ENCODE results near the gene AOPEP.
"Not testable (repeated sequence)": the region's sequence is repeated elsewhere in the genome, so short reads cannot be mapped to it uniquely, and the experiment has no call there.

Gene AOPEP

DNA sequence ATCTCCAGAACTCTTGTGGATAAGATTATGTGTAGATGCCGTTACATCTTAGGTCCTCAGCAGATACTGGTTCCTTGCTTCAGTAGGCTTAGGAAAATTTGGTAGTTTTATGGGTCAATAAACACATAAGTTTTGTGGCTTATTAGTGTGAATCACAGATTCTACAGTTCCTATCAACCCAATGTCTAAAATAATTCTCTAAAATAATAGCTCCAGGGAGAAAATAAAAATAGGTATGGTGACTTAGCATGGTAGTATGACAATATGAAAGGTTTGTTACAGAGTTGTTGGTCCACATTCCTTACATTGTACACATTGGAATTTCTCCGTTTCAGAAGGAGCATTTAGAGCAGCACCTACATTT lies 91.7 kb downstream of the AOPEP start:
- DNase-seq (ENCODE audit: low read depth): no peak

GRCh38 chr9:94819161-94819687 lies 92.7 kb downstream of the AOPEP start:
- DNase-seq (ENCODE audit: low read depth): no peak

DNA sequence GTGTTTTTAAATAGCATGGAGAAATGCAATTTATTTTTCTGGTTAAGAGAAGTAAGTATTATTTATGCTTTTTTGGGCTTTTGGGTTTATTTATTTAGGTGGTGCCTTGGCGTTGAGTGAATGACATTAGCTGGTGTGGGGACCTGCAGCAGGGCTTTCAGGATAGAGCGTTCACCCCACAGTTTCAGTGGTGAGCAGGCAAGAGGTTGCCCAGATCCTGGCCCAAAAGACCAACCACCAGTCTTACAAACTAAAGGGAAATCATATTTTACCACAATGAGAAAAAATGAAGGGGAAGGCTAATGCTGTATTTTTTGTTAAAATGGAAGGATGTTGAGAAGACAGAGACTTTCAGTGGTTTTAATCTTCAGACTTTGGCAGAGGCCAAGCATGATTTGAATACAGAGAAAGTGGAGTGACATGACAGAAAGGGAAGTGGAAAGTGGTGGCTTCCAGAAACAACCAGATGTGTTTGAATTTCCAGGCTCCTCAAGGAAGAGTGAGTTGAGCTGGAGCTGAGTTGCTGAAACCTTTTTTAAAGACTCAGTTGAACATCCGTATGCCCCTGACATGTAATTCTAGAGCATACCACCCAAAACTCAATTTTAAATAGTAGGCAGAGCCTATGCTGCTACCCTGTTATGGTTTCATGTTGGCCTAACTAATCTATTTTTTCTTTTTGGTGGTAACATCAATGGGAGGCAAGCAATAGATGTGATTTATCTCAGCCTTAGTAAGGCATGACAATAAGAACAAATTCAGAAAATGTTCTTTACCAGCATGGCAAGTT lies 94.8 kb downstream of the AOPEP start:
- DNase-seq (ENCODE audit: low read depth): no peak

GRCh38 chr9:94822273-94822672 lies 95.8 kb downstream of the AOPEP start:
- no peak for DNase-seq (ENCODE audit: low read depth)

DNA sequence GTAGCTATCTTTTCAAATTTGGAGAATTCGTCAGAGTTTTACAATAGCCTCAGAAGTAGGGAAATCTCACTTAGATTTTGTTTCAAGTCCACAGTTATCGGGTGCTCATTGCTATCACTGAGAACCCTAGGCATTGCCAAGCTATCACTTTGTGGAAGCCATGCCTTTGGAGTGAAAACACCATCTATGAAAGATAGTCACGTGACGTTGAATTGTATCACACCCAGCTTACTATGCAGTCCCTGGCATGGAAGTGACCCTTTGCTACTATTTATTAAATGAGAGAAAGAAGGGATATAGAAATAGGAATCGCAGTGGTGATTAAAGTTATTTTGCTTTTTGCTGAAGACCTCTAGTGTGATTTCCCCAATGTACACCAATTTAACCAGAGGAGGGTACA lies 97.2 kb downstream of the AOPEP start:
- DNase-seq (ENCODE audit: low read depth): no peak

- DNase-seq (ENCODE audit: low read depth): no peak
These were observed 97.9 kb downstream of the AOPEP start for GRCh38 chr9:94824411-94824810.

GRCh38 chr9:94824913-94825610 lies 98.6 kb downstream of the AOPEP start:
- no peak for DNase-seq (ENCODE audit: low read depth)

GRCh38 chr9:94825611-94825958 lies 99.1 kb downstream of the AOPEP start:
- DNase-seq (ENCODE audit: low read depth): no peak

GRCh38 chr9:94826044-94826443 lies 99.5 kb downstream of the AOPEP start:
- no peak for DNase-seq (ENCODE audit: low read depth)

GRCh38 chr9:94826644-94827410 lies 100.3 kb downstream of the AOPEP start:
- no peak for DNase-seq (ENCODE audit: low read depth)

DNA sequence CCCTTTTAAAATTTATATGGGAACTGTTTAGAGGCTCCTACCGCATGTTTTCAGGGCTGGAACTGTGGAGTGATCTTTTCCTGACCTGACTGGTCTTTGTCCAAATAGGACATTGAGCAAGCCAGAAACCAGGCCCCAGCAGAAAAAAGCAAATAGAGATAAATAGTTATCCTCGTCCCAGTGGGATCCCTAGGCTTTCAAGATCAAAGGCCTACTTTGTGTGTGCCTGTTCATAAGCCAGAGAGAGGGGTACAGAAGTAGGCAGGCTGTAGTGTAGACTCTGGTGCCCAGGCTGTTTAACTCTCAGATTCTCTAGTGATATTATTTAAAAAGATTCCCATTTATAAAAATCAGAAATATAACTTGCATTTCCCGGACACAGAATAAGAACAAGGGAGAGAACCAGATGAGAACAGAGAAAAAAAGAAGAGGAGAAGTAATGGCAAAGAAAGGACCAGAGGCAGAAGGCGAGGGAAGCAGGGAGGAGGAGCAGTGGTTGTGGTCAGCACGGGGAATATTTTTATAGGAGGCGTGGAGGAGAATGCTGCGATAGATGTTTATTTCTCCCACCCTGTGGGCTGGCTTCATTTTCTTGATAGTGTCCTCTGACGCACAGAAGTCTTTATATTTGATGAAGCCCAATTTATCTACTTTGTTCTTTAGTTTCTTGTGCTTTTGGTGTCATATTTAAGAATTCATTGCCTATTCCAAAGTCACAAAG lies 101.2 kb downstream of the AOPEP start:
- DNase-seq (ENCODE audit: low read depth): no peak

DNA sequence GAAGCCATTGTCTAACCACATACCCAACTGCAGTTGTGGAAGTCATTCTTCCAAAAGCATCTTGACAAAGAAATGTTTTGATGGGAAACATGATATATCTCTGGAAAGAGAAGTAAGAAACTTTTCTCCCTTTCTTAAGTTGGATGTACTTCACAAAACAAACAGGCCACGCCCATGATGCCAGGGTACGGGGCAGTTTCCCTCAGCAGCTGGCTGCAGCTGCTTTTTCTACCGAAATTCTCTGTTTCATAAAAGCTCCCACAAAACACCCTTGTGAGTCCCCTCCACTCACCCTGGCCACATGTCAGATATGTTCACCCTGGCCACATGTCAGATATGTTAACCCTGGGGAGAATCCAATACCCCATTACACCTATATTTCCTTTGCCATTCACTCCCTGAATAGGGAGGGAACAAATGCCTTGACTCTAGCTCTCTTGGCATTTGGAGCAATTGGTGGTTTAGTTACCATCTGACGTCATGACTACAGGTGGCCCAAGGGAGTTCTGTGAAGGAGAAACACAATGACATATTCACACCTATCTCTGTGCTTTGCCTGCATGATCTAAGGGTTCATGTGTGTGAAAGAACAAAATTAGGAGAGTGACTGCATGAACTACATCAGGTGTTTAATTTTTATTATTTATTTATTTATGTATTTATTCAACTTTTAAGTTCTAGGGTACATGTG lies 103.0 kb downstream of the AOPEP start:
- DNase-seq (ENCODE audit: low read depth): no peak

DNA sequence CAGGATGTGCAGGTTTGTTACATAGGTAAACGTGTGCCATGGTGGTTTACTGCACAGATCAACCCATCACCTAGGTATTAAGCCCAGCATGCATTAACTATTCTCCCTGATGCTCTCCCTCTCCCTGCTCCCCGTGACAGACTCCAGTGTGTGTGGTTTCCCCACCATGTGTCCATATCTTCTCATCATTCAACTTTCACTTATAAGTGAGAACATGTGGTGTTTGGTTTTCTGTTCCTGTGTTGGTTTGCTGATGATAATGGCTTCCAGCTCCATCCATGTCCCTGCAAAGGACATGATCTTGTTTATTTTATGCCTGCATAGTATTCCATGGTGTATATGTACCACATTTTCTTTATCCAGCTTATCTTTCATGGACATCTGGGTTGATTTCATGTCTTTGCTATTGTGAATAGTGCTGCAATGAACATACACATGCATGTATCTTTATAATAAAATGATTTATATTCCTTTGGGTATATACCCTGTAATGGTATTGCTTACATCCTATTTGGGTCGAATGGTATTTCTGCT lies 103.6 kb downstream of the AOPEP start:
- DNase-seq (ENCODE audit: low read depth): not testable (repeated sequence)

DNA sequence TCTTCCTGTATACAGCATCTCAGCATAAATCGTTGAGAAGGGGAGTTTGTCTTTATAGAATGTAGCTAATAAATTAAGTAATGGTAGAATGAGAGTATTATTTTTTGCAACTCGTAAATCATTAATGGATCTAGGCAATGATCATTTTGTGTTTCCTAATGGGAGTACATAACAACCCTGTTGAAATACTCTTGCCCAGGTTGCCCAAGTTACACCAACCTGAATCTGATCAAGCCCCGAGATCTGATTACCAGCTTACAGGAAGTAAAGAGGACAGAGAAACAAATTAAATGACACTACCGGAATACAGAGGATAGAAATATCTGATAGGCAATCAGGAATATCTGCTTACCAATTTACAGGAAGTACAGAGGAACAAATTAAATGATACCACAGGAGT lies 107.3 kb downstream of the AOPEP start:
- DNase-seq (ENCODE audit: low read depth): no peak

- DNase-seq (ENCODE audit: low read depth): no peak
These were observed 110.9 kb downstream of the AOPEP start for GRCh38 chr9:94837404-94837803.

DNA sequence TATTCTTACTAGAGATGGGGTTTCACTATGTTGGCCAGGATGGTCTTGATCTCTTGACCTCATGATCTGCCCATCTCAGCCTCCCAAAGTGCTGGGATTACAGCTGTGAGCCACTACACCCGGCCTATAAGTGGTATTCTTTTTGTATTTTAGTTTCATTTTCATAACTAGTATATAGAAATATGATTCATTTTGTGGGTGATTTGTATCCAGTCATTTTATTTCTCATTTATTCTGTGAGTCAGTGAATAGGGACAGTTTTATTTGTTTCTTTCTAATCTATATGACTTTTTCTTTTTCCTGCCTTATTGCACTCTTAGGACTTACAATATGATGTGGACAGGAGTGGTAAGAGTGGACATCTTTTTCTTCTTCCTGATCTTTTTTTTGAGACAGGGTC lies 112.9 kb downstream of the AOPEP start:
- DNase-seq (ENCODE audit: low read depth): no peak

- no peak for DNase-seq (ENCODE audit: low read depth)
These were observed 114.2 kb downstream of the AOPEP start for GRCh38 chr9:94840738-94841137.

DNA sequence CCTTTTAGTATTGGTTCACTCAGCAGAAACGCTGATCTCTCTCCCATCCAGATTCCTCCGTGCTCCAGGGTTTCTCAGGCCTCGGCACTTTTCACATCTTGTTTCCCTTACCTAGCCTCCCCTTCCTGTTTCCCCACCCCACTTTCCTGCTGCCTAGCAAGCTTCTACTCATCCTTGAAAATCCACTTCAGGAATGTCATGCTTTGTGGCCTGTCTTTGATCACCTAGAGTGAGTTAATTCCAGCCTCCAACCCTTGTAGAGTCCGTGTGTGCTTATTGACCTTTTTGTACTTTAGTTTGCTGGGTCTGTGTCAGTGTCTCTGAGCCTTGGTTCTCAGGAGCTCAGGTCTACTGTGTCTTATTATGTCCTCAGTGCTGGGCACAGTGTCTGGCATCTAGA lies 116.6 kb downstream of the AOPEP start:
- no peak for DNase-seq (ENCODE audit: low read depth)

GRCh38 chr9:94846739-94847138 lies 120.2 kb downstream of the AOPEP start:
- DNase-seq (ENCODE audit: low read depth): no peak

DNA sequence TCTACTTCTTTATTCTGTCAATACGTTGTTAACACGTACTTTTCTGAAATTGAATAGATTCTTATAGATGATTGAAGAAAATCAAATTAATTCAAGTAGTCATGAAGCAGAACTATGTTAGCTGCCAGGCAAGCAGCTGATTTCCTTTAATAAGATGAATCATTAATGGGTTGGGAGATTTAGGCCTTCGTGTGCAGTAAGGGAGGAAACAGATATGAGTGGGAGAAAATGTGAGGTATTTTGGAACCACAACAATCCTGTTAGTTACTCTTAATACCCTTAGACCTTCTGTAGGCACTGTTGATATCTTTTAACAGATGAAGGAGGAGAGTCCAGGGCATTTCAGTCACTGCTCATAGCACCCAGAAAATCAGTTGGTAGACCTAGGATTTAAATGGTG lies 121.0 kb downstream of the AOPEP start:
- no peak for DNase-seq (ENCODE audit: low read depth)

GRCh38 chr9:94848791-94849190 lies 122.3 kb downstream of the AOPEP start:
- DNase-seq (ENCODE audit: low read depth): not testable (repeated sequence)
